M059J (cell line): Measurements from ENCODE around the gene CLEC12A. TPM values are rescaled to one million over a fixed set of nuclear protein-coding genes. Genes with fewer than 3 reads are reported as not detected.
"Not testable (repeated sequence)": the region's sequence is repeated elsewhere in the genome, so short reads cannot be mapped to it uniquely, and the experiment has no call there.

Experiments used
- DNase-seq: peaks from one replicate; pipeline ENCODE4 v3.0.0-alpha.2; 2012; ENCODE audit warnings: low read depth
- total RNA-seq: library from RNA; depleted of rRNA; stranded (reverse); fragments of >200 nt; shearing (Covaris generic); gene quantifications from 2 replicates; pipeline ENCODE4 v1.2.3, GENCODE V29; 2014

Gene CLEC12A
- total RNA-seq, 1 experiment from 2014 or later = not detected

DNA sequence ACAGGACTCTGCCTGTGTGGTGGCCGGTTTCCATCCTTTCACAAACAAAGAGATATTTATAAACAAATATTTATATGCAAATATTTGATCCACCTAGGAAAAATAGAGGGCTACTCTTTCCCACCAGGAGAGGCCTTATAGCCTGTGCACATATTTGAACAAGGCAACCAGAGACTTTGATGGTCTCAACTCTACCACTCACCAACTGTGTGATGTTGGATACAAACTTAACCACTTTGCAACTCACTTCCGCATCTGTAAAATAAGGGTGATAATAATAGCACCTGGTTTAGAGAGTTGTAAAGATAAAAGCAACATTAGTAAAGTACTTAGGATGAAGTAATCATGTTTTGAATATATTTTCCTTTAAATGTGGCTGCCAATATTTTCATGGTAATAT is 1.5 kb upstream of the CLEC12A start:
- no peak for DNase-seq

DNA sequence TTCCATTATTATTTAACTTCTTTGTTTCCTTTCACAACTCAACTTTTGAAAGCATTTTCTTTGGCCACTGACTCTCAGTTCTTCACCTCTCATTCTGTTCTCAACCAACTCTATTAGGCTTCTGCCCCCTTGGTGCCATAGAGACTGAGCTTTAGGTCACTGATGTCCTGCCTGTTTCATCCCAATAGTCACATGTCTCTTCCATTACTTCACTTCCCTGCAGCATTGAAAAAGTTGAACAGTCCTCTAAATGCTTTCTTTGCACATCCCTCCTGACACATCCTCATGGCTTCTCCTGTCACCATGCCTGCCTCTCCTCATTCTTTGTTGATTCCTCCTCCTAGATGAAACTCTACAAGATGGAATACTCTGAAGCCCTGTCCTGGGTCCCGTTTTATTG is 2.7 kb downstream of the CLEC12A start:
- no peak for DNase-seq

DNA sequence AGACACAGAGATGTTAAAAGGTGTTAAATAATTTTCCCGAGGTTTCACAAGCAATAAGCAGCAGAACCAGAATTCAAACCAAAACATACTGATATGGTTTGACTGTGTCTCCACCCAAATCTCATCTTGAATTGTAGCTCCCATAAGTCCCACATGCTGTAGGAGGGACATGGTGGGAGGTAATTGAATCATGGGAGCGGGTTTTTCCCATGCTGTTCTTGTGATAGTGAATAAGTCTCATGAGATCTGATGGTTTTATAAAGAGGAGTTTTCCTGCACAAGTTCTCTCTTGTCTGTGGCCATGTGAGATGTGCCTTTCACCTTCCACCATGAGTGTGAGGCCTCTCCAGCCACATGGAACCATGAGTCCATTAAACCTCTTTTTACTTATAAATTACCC is 3.5 kb downstream of the CLEC12A start:
- not testable (repeated sequence) for DNase-seq

DNA sequence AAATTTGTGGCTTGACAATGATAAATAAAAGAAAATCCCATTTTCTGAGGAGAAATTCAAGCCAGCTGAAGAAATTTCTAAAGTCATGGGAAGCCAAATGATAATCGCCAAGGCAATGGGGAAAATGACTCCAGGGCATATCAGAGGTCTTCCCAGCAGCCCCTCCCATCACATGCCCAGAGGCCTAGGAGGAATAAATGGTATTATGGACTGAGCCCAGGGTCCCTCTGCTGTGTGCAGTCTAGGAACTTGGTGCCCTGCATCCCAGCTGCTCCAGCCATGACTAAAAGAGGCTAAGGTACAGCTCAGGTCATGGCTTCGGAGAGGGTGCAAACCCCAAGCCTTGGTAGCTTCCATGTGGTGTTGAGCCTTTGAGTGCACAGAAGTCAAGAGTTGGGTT is 4.4 kb downstream of the CLEC12A start:
- DNase-seq = no peak

DNA sequence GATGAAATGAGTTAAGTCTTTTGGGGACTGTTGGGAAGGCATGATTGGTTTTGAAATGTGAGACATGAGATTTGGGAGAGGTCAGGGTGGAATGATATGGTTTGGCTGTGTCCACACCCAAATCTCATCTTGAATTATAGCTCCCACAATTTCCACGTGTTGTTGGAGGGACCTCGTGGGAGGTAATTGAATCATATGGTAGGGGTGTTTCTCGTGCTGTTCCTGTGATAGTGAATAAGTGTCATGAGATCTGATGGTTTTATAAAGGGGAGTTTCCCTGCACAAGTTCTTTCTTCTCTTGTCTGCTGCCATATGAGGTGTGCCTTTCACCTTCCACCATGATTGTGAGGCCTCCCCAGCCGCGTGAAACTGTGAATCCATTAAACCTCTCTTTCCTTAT is 5.4 kb downstream of the CLEC12A start:
- not testable (repeated sequence) for DNase-seq

DNA sequence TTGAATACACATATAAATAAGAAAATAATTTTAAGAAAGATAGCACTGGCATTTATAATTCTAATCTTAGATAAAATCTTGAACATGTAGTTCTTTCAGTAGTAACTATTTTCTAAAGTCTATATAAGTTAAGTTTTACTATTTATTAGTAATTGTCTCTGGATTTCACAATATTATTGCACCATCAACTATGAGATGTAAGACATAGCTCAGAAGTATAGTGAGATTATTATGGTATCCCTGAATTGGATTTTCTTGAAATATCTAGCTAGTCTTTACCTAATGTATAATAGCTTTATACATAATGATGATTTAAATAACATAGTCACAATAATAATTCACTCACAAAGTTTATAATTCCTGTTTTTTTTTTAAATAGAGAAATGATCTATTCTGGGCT is 6.7 kb downstream of the CLEC12A start:
- no peak for DNase-seq

DNA sequence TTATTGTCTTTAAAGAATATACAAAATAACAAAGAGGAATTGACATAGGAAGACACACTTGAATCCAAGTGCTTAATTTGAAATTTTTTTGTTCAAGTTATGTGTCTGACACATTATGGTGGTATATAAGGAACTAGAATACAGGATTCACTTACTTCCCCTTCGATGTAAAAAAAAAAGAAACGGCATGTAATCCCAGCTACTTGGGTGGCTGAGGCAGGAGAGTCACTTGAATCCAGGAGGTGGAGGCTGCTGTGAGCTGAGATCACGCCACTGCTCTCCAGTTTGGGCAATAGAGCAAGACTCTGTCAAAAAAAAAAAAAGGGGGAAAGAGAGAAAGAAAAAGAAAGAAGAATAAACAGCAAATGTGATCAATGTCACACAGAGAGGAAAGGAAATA is 8.9 kb downstream of the CLEC12A start:
- no peak for DNase-seq

DNA sequence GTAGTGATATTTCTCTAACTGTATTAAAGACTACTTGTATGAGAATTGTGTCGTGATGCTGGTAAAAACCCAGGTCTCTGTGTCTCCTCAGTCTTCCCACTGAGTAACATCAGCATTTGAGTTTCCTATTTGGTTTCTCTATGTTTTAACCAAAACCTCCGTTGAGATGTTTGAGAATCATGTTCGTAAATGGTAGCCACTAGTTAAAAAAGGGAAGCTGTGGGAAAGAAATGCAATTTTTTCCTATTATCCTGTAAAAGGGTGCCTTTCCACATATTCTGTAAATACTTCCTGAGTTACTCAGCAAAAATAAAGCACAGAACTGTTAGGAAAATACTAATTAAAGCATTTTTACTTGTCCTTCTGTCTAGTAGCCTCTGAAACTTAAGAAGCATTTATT is 20.7 kb downstream of the CLEC12A start:
- DNase-seq = no peak

DNA sequence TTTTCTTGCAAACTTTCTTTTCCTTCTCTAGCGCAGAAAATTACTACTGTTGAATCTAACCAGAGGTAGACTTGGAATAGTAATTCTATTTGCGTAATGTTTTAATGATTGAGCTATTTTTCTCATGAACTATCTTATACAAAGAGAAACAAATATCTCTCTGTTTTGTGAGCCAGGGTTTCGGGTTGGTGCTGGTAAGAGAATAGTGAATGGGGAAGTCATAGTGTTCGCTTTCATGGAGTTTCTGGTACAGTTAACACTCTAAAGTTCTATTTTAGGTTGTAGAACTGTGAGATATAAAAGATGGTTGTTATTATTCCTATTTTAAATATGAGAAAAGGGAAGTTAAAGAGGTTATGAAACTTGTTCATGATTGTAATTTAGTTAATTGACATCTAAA is 21.1 kb downstream of the CLEC12A start:
- no peak for DNase-seq

DNA sequence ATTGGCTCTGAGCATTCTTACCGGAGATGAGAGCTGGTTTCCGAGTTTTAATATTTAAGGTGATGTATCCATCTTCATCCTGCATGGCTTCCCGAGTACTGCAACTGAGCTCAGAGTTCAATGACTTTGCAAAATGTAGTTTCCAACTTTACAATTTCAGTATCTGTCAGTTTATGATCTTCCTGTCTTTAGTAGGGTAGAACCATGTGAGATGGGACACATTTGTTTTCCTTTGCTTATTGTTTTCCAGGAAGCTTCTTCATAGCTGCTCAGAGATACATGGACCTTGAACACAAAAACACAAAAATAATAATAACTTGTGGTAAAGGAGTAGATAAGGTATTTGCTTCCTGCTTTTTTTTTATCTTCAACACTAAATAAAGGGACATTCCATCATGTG is 27.8 kb downstream of the CLEC12A start, which contains the start of gene CLEC1B:
CLEC1B (minus strand) TSS at position 106 of the 400 bp plus-strand sequence; CDS start at position 85, 21 bp downstream.
- no peak for DNase-seq

DNA sequence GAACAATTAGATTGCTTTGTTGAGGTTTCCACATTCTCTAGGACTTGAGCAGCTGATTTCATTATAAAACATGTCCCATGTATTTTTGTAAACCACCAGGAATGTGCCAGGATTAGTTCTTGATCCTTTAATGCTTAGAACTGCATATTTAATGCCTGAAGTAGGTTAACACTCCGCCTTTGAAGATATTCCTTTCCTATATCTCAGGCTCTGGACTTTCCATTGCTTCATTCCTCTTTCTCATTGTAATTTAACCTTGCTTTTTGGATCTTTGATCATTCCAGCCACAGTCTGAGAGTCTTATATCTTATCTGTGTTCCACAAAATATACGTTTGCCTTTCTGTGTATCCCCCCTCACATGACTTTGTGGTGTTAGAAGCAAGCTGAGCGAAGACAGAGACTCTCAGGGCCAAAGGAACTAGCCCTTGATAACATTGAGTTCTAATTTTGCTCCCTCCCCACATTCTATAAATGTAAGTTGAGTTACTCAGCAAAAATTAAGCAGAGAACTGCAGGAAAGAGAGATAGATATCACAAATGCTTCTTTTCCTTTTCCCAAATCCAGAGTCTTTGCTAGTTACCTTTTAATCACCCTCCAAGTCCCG is 30.1 kb downstream of the CLEC12A start:
- no peak for DNase-seq

DNA sequence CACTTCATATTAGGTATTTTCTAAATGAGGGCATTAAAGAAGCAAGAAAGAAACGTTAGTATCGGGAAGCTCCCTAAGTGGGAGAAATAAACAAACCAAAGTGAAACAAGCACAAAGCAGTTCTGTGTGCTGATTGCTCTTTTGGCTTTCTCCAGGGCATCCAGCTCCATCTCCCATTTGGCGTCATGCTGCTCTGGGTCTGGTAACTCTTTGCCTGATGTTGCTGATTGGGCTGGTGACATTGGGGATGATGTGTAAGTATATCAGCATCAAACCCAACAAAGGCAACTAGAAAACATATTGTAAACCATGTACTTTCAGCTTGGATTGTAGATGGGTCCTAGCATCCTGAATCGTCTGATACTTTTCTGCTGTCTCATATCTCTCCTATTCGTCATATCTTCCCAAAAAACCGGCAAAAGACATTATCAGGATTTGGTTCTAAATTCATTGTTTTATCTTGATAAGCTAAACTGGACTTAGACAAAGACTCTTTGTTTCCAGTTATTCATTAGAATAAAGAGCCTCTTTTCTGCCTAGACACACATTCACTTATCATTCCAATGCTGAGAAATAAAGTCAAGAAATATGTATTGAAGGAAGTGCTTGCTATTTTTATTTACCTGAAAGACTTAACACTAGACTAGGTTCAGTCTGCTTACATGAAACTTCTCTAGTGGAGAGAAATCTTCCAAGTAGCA is 41.6 kb downstream of the CLEC12A start:
- no peak for DNase-seq

DNA sequence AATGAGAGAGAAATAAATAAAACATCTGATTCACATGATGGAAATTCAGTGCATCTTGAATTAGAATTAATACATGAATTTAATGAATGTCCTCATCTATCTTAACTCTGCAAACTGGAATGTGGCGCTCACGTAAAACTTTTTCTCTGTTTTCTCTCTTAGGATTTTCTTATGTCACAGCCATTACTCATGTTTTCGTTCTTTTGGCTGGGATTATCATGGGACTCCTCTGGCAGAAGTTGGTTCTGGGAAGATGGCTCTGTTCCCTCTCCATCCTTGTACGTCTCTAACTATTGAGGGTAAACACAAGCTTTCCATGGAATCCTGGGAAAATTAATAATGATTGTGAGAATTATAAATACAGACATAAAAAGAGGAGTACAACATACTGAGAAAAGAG is 44.2 kb downstream of the CLEC12A start:
- no peak for DNase-seq

DNA sequence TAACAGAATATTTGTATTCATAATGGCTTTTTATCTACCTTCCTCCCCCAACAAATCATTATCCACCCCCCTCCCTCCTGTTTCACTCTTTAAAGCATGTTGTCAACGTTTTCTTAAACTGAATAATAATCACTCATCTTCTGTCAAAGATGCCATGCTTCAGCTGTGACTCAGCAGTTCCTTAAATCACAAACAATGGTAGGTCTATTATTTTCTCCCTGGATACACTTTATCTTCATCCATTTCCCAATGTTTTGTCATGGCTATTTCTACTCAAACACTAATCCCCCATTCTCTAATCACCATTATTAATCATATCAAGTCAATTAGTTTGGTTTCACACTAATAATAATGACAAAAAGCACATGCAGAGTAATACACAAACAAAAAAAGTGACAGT is 45.7 kb downstream of the CLEC12A start:
- peak; percentile 76 for DNase-seq

DNA sequence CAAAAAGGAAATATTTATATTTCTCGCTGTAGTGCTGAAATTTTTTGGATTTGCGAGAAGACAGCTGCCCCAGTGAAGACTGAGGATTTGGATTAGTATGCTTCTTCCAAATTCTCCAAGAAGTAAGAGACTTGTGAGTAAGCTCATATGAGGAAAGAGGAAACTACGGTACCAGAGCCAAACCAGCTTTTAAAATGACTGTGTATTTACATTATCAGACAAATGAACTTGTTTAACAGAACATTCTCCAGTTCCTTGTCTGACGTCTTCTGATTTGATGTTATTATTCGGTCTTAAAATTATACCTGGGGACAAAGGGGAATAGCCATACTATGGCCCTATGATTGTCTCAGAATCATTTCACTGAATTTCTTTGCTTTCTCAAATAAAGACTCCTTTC is 47.2 kb downstream of the CLEC12A start:
- peak; percentile 33 for DNase-seq

DNA sequence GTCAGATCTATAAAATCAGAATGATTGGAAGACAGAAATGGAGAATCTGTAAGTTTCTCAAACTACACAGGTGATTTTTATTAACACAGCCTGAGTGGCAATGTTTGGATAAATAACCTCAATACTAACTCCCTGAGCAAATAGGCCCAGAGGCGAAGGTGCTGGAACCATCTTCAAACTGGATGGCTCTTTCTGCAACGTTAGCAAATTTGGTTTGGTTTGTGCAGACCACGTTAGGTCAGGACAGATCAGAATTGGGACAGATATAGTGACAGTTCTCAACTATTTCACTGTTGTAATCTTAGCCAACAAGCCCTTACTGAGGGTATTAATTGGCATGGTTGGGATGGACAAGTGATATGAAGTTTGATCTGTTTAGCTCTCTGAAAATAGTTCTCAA is 50.1 kb downstream of the CLEC12A start:
- no peak for DNase-seq

DNA sequence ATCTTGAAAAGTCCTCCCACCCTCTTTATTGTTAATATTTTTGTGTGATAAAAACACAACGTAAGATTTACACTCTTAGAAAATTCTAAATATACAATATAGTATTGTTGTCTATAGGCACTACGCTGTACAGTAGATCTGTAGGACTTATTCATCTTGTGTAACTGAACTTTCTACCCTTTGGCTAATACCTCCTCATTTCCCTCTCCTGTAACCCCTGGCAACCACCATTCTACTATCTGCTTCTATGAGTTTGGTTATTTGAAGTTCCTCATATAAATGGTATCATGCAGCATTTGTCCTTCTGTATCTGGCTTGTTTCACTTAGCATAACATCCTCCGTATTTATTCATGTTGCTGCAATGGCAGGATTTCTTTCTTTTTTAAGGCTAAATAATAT is 54.0 kb downstream of the CLEC12A start:
- no peak for DNase-seq

DNA sequence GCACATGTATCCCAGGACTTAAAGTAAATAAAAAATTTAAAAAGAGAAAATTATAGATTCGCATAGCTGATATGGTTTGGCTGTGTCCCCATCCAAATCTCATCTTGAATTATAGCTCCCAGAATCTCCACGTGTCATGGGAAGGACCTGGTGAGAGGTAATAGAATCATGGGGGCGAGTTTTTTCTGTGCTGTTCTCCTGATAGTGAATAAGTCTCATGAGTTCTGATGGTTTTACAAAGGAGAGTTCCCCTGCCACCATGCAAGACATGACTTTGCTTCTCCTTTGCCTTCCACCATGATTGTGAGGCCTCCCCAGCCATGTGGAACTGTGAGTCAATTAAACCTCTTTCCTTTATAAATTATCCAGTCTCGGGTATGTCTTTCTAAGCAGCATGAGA is 55.5 kb downstream of the CLEC12A start:
- not testable (repeated sequence) for DNase-seq

DNA sequence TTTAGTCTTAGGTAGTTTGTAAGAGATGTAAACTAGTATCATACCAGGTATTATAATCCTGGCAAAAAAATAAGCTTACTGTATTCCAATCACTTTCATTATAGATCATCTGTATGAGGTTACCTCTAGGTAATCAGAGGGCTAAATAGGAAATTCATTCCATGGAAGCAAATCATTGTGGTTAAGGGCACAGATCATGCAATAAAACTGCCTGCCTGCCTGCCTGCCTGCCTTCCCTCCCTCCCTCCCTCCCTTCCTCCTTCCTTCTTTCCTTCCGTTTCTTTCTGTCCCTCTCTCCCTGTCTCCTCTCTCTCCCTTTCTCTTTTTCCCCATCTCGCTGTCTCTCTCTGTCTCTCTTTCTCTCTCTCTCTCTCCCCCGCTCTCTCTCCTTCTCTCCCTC is 56.1 kb downstream of the CLEC12A start:
- DNase-seq = peak; percentile 69

DNA sequence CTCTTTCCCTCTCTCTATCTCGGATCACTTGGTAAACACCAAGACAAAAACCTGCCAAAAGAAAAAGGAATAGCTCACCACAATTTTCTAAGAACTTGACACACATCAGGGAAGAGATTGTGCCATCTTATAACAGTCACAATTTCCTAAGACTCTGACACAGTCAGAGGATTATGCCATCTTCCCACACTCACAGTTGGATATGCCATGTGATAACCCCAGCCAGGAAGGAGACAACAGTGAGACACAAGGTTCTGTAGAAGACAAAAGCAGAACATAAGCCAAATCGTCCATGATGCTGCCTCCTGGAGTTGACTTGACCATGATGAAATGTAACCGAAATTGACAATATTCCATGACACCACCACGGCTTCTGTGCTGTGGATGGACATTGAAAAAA is 56.5 kb downstream of the CLEC12A start:
- peak; percentile 81 for DNase-seq

DNA sequence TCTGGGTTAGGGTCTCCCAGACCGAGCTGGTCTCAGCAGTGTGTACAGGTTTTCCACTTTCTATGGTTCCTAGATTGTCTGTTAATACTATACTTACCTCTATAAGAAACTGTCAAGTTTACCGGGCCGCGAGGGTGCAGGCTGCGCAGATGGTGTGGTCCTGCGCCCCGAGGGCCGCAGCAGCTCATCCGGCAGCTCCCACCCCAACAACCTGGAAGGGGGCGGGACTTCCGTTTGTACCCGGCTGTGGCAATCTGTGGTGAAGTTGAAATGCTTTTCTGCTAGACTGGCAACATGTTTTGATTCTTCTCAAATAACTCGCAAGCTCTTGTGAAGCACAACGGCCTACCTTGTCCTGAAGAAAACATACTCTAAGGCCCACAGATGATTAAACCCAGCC is 59.2 kb downstream of the CLEC12A start, which contains the start of gene CLEC9A:
CLEC9A (plus strand) TSS at position 237 of the 400 bp plus-strand sequence. CDS start 22,006 bp downstream, outside the sequence.
- no peak for DNase-seq

DNA sequence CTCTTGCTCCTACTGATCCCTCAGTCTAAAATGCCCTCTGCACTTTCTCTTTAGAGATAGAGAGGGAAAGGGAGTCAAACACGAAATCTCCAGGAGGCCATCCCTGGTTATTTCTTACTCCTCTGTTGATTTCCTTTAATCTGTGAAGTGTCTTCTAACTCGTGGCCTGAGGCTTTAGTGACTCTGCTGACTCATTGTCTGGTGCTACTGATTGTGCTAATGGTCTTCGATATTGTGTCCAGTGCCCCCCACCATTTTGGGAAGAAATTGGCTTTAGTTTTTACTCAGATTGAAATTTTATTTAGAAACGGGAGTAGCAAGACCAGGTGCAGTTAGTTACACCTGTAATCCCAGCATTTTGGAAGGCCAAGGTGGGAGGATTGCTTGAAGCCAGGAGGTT is 60.1 kb downstream of the CLEC12A start:
- peak; percentile 91 for DNase-seq

DNA sequence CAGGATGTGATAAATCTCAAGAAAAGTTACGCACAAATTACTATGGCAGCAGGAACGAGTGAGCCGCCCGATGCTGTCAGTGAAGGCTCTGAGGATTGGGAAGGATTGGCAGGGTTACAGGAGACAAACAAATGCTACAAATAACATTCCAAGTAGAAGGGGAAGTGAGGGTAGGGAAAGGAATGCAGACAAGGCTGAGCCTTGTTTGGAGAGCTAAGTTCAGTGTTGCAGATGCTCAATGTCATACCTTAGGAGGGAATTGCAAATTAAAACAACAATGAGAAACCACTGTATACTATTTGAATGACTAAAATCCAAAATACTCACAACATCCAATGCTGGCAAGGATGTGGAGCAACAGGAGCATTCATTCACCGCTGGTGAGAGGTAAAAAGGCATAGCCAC is 60.6 kb downstream of the CLEC12A start:
- DNase-seq = peak; percentile 99
